DOHH2 (cell line): ENCODE data around the gene DHTKD1.

Experiments used
- H3F3A ChIP-seq: fragments of 200-600 bp; sonication (generic), shearing (Covaris generic); 2 replicates; pipeline ENCODE4 v1.6.0; 2016; ENCODE audit warnings: antibody characterized with exemption, mild to moderate bottlenecking; ENCODE audit not compliant: control insufficient read depth, insufficient read depth
- H3K27ac ChIP-seq: fragments of 200-600 bp; sonication (generic); 2 replicates; pipeline ENCODE4 v1.5.1; 2014; ENCODE audit warnings: low read depth, mild to moderate bottlenecking, low read length, moderate library complexity
- H3K27me3 ChIP-seq: fragments of 200-600 bp; sonication (generic); 2 replicates; pipeline ENCODE4 v1.6.1; 2014; ENCODE audit warnings: mild to moderate bottlenecking, low read length, mixed read lengths; ENCODE audit not compliant: control insufficient read depth
- H3K36me3 ChIP-seq: fragments of 200-600 bp; sonication (generic); 2 replicates; pipeline ENCODE4 v1.6.1; 2014; ENCODE audit warnings: mild to moderate bottlenecking, low read length, moderate library complexity, mixed read lengths; ENCODE audit not compliant: control insufficient read depth
- H3K4me1 ChIP-seq: fragments of 200-600 bp; sonication (generic); 2 replicates; pipeline ENCODE4 v1.6.1; 2014; ENCODE audit warnings: mild to moderate bottlenecking, low read length, mixed read lengths; ENCODE audit not compliant: control insufficient read depth
- H3K4me2 ChIP-seq: fragments of 200-600 bp; sonication (generic); 2 replicates; pipeline ENCODE4 v1.6.0; 2014; ENCODE audit warnings: mild to moderate bottlenecking, low read length, moderate library complexity
- H3K4me3 ChIP-seq: fragments of 200-600 bp; sonication (generic); 2 replicates; pipeline ENCODE4 v1.5.1; 2014; ENCODE audit warnings: mild to moderate bottlenecking, low read length, mixed read lengths
- H3K79me2 ChIP-seq: fragments of 200-600 bp; sonication (generic); 2 replicates; pipeline ENCODE4 v1.6.1; 2014; ENCODE audit warnings: mild to moderate bottlenecking, low read length, mixed read lengths; ENCODE audit not compliant: control insufficient read depth
- H3K9me2 ChIP-seq: fragments of 200-600 bp; sonication (generic); replicated peaks from 2 replicates; pipeline ENCODE4 v1.6.1; 2014; ENCODE audit warnings: mild to moderate bottlenecking, low read length, mixed read lengths; ENCODE audit not compliant: control insufficient read depth
- H3K9me3 ChIP-seq: fragments of 200-600 bp; sonication (generic); 2 replicates; pipeline ENCODE4 v1.6.1; 2014; ENCODE audit warnings: antibody characterized with exemption, low read length, mixed read lengths; ENCODE audit not compliant: control insufficient read depth, insufficient read depth
- H4K20me1 ChIP-seq: fragments of 200-600 bp; sonication (generic); 2 replicates; pipeline ENCODE4 v1.6.0; 2014; ENCODE audit warnings: low read depth, mild to moderate bottlenecking, antibody characterized with exemption, low read length, moderate library complexity; ENCODE audit not compliant: control insufficient read depth, insufficient read depth
- EZH2phosphoT487 ChIP-seq: fragments of 200-600 bp; sonication (generic); IDR thresholded peaks from 2 replicates; pipeline ENCODE4 v1.6.1; 2017; ENCODE audit warnings: borderline replicate concordance, mild to moderate bottlenecking, antibody characterized with exemption, low read length, moderate library complexity, mixed read lengths
- TF ChIP-seq, protein P1 (sequence below): fragments of 200-600 bp; sonication (generic); IDR thresholded peaks from one replicate; pipeline ENCODE4 v1.5.1; 2014; ENCODE audit warnings: antibody characterized with exemption, mild to moderate bottlenecking, low read depth, low read length; ENCODE audit not compliant: poor library complexity, severe bottlenecking

The DHTKD1 gene

GRCh38 chr10:12056748-12057147, 12.0 kb upstream of the DHTKD1 start:
- Histone ChIP-seq H3K9me2 (no peaks in the 10 kb centered on the region), H3K4me1 (peaks cover 22% of the 10 kb centered on the region), H3K79me2 (no peaks in the 10 kb centered on the region), H3K9me3 (no peaks in the 10 kb centered on the region), H3K4me3 (no peak overlapping the region), H3F3A (no peaks in the 10 kb centered on the region), H3K27me3 (no peaks in the 10 kb centered on the region), H4K20me1 (no peaks in the 10 kb centered on the region), H3K36me3 (no peaks in the 10 kb centered on the region), H3K4me2 (no peak overlapping the region), H3K27ac (no peak overlapping the region)
- TF ChIP-seq EZH2phosphoT487, result no peak
- TF ChIP-seq, protein P1, sequence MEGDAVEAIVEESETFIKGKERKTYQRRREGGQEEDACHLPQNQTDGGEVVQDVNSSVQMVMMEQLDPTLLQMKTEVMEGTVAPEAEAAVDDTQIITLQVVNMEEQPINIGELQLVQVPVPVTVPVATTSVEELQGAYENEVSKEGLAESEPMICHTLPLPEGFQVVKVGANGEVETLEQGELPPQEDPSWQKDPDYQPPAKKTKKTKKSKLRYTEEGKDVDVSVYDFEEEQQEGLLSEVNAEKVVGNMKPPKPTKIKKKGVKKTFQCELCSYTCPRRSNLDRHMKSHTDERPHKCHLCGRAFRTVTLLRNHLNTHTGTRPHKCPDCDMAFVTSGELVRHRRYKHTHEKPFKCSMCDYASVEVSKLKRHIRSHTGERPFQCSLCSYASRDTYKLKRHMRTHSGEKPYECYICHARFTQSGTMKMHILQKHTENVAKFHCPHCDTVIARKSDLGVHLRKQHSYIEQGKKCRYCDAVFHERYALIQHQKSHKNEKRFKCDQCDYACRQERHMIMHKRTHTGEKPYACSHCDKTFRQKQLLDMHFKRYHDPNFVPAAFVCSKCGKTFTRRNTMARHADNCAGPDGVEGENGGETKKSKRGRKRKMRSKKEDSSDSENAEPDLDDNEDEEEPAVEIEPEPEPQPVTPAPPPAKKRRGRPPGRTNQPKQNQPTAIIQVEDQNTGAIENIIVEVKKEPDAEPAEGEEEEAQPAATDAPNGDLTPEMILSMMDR, result no peak

GRCh38 chr10:12061124-12061523, 7.6 kb upstream of the DHTKD1 start:
- H3K9me2 ChIP-seq, result no peaks in the 10 kb centered on the region
- no peaks in the 10 kb centered on the region for H4K20me1 ChIP-seq
- peaks cover 16% of the 10 kb centered on the region for H3K4me1 ChIP-seq
- no peaks in the 10 kb centered on the region for H3K36me3 ChIP-seq
- H3F3A ChIP-seq, result 0 out of 2 replicates have a peak, but pooled peaks cover 7% of the 10 kb centered on the region
- no peak overlapping the region for H3K4me2 ChIP-seq
- no peak overlapping the region for H3K4me3 ChIP-seq
- no peak for TF ChIP-seq EZH2phosphoT487
- TF ChIP-seq, protein P1, result no peak
- no peak overlapping the region for H3K27ac ChIP-seq
- H3K27me3 ChIP-seq, result no peaks in the 10 kb centered on the region
- no peaks in the 10 kb centered on the region for H3K9me3 ChIP-seq
- no peaks in the 10 kb centered on the region for H3K79me2 ChIP-seq

- H3K27me3 ChIP-seq, result no peaks in the 10 kb centered on the region
- no peaks in the 10 kb centered on the region for H3K9me2 ChIP-seq
- peak overlapping the region; percentile 49 for H3K4me2 ChIP-seq
- no peaks in the 10 kb centered on the region for H4K20me1 ChIP-seq
- 0 out of 2 replicates have a peak, but pooled peaks cover 7% of the 10 kb centered on the region for H3F3A ChIP-seq
- H3K4me3 ChIP-seq, result peak overlapping the region; percentile 52
- H3K27ac ChIP-seq, result no peak overlapping the region
- peaks cover 17% of the 10 kb centered on the region for H3K4me1 ChIP-seq
- no peak for TF ChIP-seq EZH2phosphoT487
- TF ChIP-seq, protein P1, result no peak
- no peaks in the 10 kb centered on the region for H3K9me3 ChIP-seq
- H3K36me3 ChIP-seq, result no peaks in the 10 kb centered on the region
- no peaks in the 10 kb centered on the region for H3K79me2 ChIP-seq
Observed at GRCh38 chr10:12062754-12063482, 5.8 kb upstream of the DHTKD1 start.
